Subcutaneous adipose tissue (tissue), 4 donors: ENCODE data around the gene GMDS. TPM values are rescaled to one million over a fixed set of nuclear protein-coding genes. Genes with fewer than 3 reads are reported as not detected.

ENCODE experiments used
- CTCF ChIP-seq: fragments of 450-650 bp; IDR thresholded peaks from one replicate; pipeline ENCODE4 v1.5.1; 2016; ENCODE audit warnings: low read depth, mild to moderate bottlenecking, control low read depth, antibody characterized with exemption, moderate library complexity
- total RNA-seq, 4 donors: library from RNA; depleted of rRNA; stranded (reverse); fragments of >200 nt; gene quantifications; one replicate each; pipeline ENCODE4 v1.1.0, GENCODE V29; 2016

The GMDS gene
- total RNA-seq, 4 donors from 2014 or later: 10.1 to 17.3 (median 13.9) TPM

GRCh38 chr6:1820714-1821113 lies 424.7 kb downstream of the GMDS start:
- TF ChIP-seq CTCF: no peak

GRCh38 chr6:1820165-1820564 lies 425.2 kb downstream of the GMDS start:
- TF ChIP-seq CTCF: no peak

GRCh38 chr6:1819007-1819406 lies 426.4 kb downstream of the GMDS start:
- TF ChIP-seq CTCF: no peak

- TF ChIP-seq CTCF: no peak
Measured at GRCh38 chr6:1817033-1817761, 428.2 kb downstream of the GMDS start.

- TF ChIP-seq CTCF: no peak
Measured at GRCh38 chr6:1815827-1816452, 429.5 kb downstream of the GMDS start.

- no peak for TF ChIP-seq CTCF
Measured at GRCh38 chr6:1814279-1814678, 431.1 kb downstream of the GMDS start.

GRCh38 chr6:1812487-1812886 lies 432.9 kb downstream of the GMDS start:
- no peak for TF ChIP-seq CTCF
